HEK293 (cell line): ENCODE measurements around the gene WAC.
"Not testable (repeated sequence)": the region's sequence is repeated elsewhere in the genome, so short reads cannot be mapped to it uniquely, and the experiment has no call there.

Experiments
- CTCF ChIP-seq: fragments of 450-650 bp; formaldehyde crosslinking; IDR thresholded peaks from 2 replicates; pipeline ENCODE4 v1.5.1; 2016; ENCODE audit warnings: missing biosample characterization, missing genetic modification characterization
- ZBTB20 ChIP-seq: fragments of 450-650 bp; formaldehyde crosslinking; IDR thresholded peaks from 2 replicates; pipeline ENCODE4 v1.5.1; 2016; ENCODE audit warnings: missing biosample characterization, missing genetic modification characterization

- not testable (repeated sequence) for TF ChIP-seq ZBTB20; CTCF (tag by site-specific recombination)
Measured at GRCh38 chr10:28658824-28659223, 125.9 kb downstream of the WAC start.
